OCI-LY1 (cell line): ENCODE results near the gene KCNK2.

Source experiments
- H2AFZ ChIP-seq: fragments of 200-600 bp; sonication (generic), shearing (Covaris generic); 2 replicates; pipeline ENCODE4 v1.6.0; 2014; ENCODE audit warnings: antibody characterized with exemption, mild to moderate bottlenecking, low read length
- H3F3A ChIP-seq: fragments of 200-600 bp; sonication (generic), shearing (Covaris generic); 2 replicates; pipeline ENCODE4 v1.6.0; 2014; ENCODE audit warnings: mild to moderate bottlenecking, antibody characterized with exemption, low read length, moderate library complexity; ENCODE audit not compliant: insufficient read depth
- H3K27ac ChIP-seq: fragments of 200-600 bp; sonication (generic); 2 replicates; pipeline ENCODE4 v1.5.1; 2014; ENCODE audit warnings: low read length, mixed run types, mild to moderate bottlenecking, low read depth; ENCODE audit not compliant: poor library complexity, severe bottlenecking
- H3K27me3 ChIP-seq: fragments of 200-600 bp; sonication (generic); 2 replicates; pipeline ENCODE4 v1.6.0; 2014; ENCODE audit warnings: antibody characterized with exemption, mild to moderate bottlenecking, low read length, moderate library complexity; ENCODE audit not compliant: insufficient read depth
- H3K36me3 ChIP-seq: fragments of 200-600 bp; sonication (generic); 2 replicates; pipeline ENCODE4 v1.6.1; 2014; ENCODE audit warnings: mild to moderate bottlenecking, antibody characterized with exemption, low read length, moderate library complexity, mixed read lengths; ENCODE audit not compliant: insufficient read depth
- H3K4me1 ChIP-seq: fragments of 200-600 bp; sonication (generic); 2 replicates; pipeline ENCODE4 v1.5.1; 2014; ENCODE audit warnings: mild to moderate bottlenecking, low read length, moderate library complexity; ENCODE audit not compliant: insufficient read depth, severe bottlenecking
- H3K4me2 ChIP-seq: fragments of 200-600 bp; sonication (generic), shearing (Covaris generic); 2 replicates; pipeline ENCODE4 v1.6.1; 2014; ENCODE audit warnings: low read length
- H3K4me3 ChIP-seq: fragments of 200-600 bp; sonication (generic); 2 replicates; pipeline ENCODE4 v1.5.1; 2014; ENCODE audit warnings: low read length, low read depth, mild to moderate bottlenecking, mixed read lengths; ENCODE audit not compliant: poor library complexity, severe bottlenecking
- H3K79me2 ChIP-seq: fragments of 200-600 bp; shearing (Covaris generic); 2 replicates; pipeline ENCODE4 v1.6.1; 2016; ENCODE audit warnings: mixed run types, low read length, mixed read lengths; ENCODE audit not compliant: insufficient read depth
- H3K9ac ChIP-seq: fragments of 200-600 bp; sonication (generic), shearing (Covaris generic); 2 replicates; pipeline ENCODE4 v1.6.1; 2014; ENCODE audit warnings: mild to moderate bottlenecking, low read length, mixed read lengths
- H3K9me2 ChIP-seq: fragments of 200-600 bp; sonication (generic), shearing (Covaris generic); 2 replicates; pipeline ENCODE4 v1.6.1; 2014; ENCODE audit warnings: low read depth, mild to moderate bottlenecking, low read length, mixed read lengths
- H3K9me3 ChIP-seq: fragments of 200-600 bp; shearing (Covaris generic); 2 replicates; pipeline ENCODE4 v1.6.1; 2014; ENCODE audit warnings: low read length, mixed read lengths
- H4K20me1 ChIP-seq: fragments of 200-600 bp; sonication (generic), shearing (Covaris generic); 2 replicates; pipeline ENCODE4 v1.6.0; 2016; ENCODE audit warnings: mild to moderate bottlenecking, low read length; ENCODE audit not compliant: insufficient read depth
- CTCF ChIP-seq: fragments of 200-600 bp; sonication (generic), shearing (Covaris generic); IDR thresholded peaks from 2 replicates; pipeline ENCODE4 v1.5.1; 2017; ENCODE audit warnings: mild to moderate bottlenecking, antibody characterized with exemption, low read length, moderate library complexity, mixed read lengths
- EZH2 ChIP-seq: fragments of 200-600 bp; sonication (generic), shearing (Covaris generic); IDR thresholded peaks from 2 replicates; pipeline ENCODE4 v1.8.0; 2017; ENCODE audit warnings: borderline replicate concordance, mixed run types, mild to moderate bottlenecking, antibody characterized with exemption, low read length, moderate library complexity, mixed read lengths

Gene KCNK2

GRCh38 chr1:215056584-215056983 is 26.0 kb upstream of the KCNK2 start:
- Histone ChIP-seq H3K79me2 (no peaks in the 10 kb centered on the region), H3K9me2 (no peaks in the 10 kb centered on the region), H3K4me3 (no peak overlapping the region), H3K36me3 (no peaks in the 10 kb centered on the region), H3K9me3 (no peaks in the 10 kb centered on the region), H3K27ac (no peak overlapping the region), H3K27me3 (no peaks in the 10 kb centered on the region), H3F3A (no peaks in the 10 kb centered on the region), H2AFZ (no peak overlapping the region), H3K4me2 (no peak overlapping the region), H4K20me1 (no peaks in the 10 kb centered on the region), H3K4me1 (no peaks in the 10 kb centered on the region), H3K9ac (no peak overlapping the region)
- no peak for TF ChIP-seq EZH2

- H2AFZ ChIP-seq, result no peak overlapping the region
- no peak overlapping the region for H3K4me2 ChIP-seq
- H3K4me1 ChIP-seq, result no peaks in the 10 kb centered on the region
- H3K79me2 ChIP-seq, result no peaks in the 10 kb centered on the region
- H3K9me3 ChIP-seq, result no peaks in the 10 kb centered on the region
- H3K9ac ChIP-seq, result no peak overlapping the region
- no peaks in the 10 kb centered on the region for H3K27me3 ChIP-seq
- no peaks in the 10 kb centered on the region for H3F3A ChIP-seq
- no peak overlapping the region for H3K27ac ChIP-seq
- H3K36me3 ChIP-seq, result no peaks in the 10 kb centered on the region
- H4K20me1 ChIP-seq, result no peaks in the 10 kb centered on the region
- no peaks in the 10 kb centered on the region for H3K9me2 ChIP-seq
- TF ChIP-seq EZH2, result no peak
- no peak for TF ChIP-seq CTCF
- no peak overlapping the region for H3K4me3 ChIP-seq
Observed at GRCh38 chr1:215059947-215060346, 22.6 kb upstream of the KCNK2 start.

- H3K27ac ChIP-seq, result no peak overlapping the region
- H2AFZ ChIP-seq, result no peak overlapping the region
- H3K36me3 ChIP-seq, result no peaks in the 10 kb centered on the region
- no peak overlapping the region for H3K4me2 ChIP-seq
- no peaks in the 10 kb centered on the region for H3K9me3 ChIP-seq
- H3F3A ChIP-seq, result no peaks in the 10 kb centered on the region
- no peaks in the 10 kb centered on the region for H4K20me1 ChIP-seq
- H3K27me3 ChIP-seq, result no peaks in the 10 kb centered on the region
- no peaks in the 10 kb centered on the region for H3K9me2 ChIP-seq
- TF ChIP-seq EZH2 (no peak), CTCF (no peak)
- no peaks in the 10 kb centered on the region for H3K79me2 ChIP-seq
- no peaks in the 10 kb centered on the region for H3K4me1 ChIP-seq
- H3K4me3 ChIP-seq, result no peak overlapping the region
- H3K9ac ChIP-seq, result no peak overlapping the region
Observed at GRCh38 chr1:215064327-215064726, 18.2 kb upstream of the KCNK2 start.

GRCh38 chr1:215071078-215071477 is 11.5 kb upstream of the KCNK2 start:
- Histone ChIP-seq H4K20me1 (no peaks in the 10 kb centered on the region), H3K36me3 (no peaks in the 10 kb centered on the region), H3K4me1 (no peaks in the 10 kb centered on the region), H2AFZ (no peak overlapping the region), H3K9me2 (no peaks in the 10 kb centered on the region), H3K9me3 (no peaks in the 10 kb centered on the region), H3K27ac (no peak overlapping the region), H3K4me2 (no peak overlapping the region), H3K27me3 (no peaks in the 10 kb centered on the region), H3K4me3 (no peak overlapping the region), H3K9ac (no peak overlapping the region), H3F3A (no peaks in the 10 kb centered on the region), H3K79me2 (no peaks in the 10 kb centered on the region)
- TF ChIP-seq CTCF, result no peak
- TF ChIP-seq EZH2, result no peak
